HG02798 (cell line): ENCODE data around the gene SLC35B2.

Source experiments
- ATAC-seq: cut with Tn5 transposase; IDR thresholded peaks from one replicate; pipeline ENCODE4 v1.9.1; 2021; ENCODE audit warnings: mild to moderate bottlenecking; ENCODE audit not compliant: unreplicated experiment, poor library complexity

Gene SLC35B2

DNA sequence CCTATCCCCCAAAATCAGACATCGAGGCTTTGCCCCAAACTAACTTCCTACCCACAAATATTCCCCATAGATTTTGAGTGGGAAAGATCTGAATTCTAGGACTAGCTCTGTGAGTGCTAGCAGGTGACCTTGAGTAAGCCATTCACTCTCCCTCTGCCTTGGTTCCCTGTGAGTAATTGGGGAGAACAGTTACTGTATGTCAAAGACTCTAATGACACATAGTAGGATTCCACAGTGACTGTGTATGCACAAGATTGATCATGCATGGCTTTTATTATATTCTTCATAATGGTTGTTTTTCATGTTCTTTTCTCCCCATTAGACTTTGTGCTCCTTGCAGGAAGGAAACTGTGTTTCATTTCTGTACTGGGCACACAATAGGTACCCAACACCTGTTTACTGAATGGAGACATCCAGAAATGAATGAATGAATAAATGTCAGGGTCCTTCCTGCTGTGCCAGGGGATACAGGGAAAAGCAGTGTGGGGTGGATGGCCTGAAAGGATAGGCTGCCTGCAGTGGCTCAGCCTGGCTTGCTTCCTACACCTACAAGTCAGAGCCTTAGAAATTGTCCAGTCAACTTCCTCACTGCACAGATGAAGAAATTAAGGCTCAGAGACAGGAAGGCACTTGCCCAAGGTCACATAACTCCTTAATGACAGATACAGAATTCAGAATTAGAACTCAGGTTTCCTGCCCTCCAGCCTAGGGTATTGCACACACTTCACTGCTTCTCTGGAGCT, 12.0 kb upstream of the SLC35B2 start:
- ATAC-seq: no peak

DNA sequence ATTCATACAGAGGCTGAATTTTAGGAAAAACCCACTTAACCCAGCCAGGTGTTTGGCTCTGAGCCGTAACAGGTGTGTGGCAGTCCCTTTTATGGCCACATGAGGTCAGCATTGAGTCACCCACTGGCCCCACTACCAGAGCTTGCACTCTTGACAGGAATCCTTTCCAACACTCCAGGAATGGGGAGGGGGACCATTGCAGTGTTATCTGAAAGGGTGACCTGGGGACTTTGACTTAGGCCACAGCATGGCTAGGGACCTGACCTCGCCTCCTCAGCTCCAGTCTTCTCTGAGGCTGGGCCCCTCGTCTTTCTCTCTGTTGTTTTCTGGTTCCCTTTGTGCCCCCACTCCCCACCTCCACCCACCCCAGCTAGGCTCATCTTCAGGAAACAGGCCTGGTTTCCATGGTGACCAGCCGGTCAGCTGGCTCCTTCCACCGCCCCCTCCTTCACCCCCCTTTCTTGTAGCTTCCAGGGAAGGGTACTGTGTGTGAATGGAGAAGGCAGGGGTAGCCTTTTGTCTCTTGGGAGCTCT, 10.8 kb upstream of the SLC35B2 start:
- no peak for ATAC-seq

- no peak for ATAC-seq
Measured at GRCh38 chr6:44267252-44267651, 9.9 kb upstream of the SLC35B2 start.

- ATAC-seq: peak; percentile 32
Measured at GRCh38 chr6:44266347-44266746, 9.0 kb upstream of the SLC35B2 start.

DNA sequence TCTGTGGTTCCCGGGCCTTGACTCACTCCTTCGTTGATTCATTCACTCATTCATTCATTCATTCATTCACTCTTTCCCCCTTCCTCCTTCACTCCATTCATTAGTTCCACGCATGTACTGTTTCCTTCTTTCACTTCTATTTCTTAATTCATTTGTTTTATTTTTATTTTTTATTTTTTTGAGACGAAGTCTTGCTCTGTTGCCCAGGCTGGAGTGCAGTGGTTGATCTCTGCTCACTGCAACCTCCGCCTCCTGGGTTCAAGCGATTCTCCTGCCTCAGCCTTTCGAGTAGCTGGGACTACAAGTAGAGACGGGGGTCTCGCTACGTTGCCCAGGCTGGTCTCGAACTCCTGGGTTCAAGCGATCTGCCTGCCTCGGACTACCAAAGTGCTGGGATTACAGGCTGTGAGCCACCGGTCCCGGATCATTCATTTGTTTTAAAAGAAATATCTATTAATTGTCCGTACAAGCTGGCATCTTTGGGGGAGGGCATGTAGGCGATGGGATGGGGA, 8.4 kb upstream of the SLC35B2 start:
- ATAC-seq: no peak

- peak; percentile 53 for ATAC-seq
Measured at GRCh38 chr6:44265007-44265721, 7.8 kb upstream of the SLC35B2 start, which contains the start of gene NFKBIE. Gene NFKBIE, minus strand, starts transcription at chr6:44265551. Its CDS starts 205 bp downstream, at chr6:44265346.

DNA sequence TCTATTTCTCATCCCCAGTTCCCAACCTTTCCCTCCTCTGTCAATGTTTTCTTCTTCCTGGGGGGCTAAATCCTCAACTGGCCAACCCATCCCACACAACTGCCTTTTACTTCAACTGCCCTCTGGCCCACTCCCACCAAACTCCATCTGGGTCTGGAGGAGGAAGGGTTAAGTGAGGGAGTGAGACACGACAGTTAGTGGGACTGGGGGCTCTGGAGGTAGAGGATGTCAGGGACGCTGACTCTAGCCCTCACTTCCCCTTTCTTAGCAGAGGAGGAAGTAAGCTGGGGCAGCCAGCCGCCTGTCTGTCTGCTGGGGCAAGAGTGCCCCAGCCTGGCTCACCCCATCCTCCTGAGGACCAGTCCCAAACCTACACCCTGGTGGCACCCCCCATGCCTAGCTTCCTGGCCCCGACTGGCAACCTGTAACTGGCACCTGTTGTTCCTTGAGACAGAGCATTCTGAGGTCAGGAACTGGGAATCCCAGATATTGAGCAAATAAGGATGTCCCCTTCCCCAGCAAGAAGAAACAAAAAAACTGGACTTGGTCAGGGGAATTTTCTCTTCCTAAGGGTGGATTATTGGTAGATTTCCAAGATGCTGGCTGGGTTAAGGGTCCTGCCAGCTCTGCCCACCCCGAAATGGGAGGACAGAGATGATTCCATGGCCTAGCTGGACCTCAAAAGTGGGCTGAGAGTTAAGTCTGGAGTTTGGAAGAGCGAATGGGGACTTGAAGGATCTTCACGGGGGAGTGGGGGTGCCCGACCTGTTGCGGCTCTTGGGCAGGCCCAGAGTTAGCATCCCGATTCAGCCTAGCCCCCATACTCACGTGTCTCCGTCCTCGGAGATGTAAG, 7.1 kb upstream of the SLC35B2 start:
- peak; percentile 25 for ATAC-seq

DNA sequence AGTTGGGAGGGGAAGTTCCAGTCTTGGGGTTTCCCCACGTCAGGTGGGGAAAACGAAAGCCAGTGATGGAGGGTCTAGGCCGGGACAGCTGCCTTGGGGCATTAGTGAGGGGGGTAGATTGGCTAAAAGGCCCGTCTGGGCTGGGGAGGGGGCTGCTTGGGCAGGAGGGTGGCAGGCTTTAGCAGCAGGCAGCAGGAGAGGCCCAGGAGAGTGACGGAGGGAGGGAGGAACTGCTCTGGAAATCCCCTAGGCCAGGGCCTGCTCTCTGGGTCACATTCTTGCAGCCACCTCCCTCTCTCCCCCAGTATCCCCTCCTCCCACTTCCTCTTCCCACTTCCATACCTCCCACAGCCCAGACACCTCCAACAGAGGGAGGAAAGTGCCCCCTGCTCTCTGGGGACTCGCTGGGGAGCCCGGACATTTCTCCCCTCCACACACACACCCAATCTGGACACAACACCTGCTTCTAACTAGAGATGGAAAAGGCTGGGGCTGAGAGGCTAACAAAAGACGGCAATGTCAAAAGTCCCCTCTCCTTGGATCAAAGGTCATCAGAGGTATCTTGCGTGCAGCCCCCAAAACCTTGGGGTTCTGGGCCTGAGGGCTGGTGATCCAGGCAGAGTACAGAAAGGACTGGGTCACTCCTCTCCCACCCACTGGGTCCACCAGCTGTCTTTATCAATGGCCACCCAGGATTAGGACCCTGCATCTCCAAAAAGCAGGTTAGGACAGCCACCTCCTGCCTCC, 6.2 kb upstream of the SLC35B2 start:
- no peak for ATAC-seq

- no peak for ATAC-seq
Measured at GRCh38 chr6:44262467-44263353, 5.4 kb upstream of the SLC35B2 start.

DNA sequence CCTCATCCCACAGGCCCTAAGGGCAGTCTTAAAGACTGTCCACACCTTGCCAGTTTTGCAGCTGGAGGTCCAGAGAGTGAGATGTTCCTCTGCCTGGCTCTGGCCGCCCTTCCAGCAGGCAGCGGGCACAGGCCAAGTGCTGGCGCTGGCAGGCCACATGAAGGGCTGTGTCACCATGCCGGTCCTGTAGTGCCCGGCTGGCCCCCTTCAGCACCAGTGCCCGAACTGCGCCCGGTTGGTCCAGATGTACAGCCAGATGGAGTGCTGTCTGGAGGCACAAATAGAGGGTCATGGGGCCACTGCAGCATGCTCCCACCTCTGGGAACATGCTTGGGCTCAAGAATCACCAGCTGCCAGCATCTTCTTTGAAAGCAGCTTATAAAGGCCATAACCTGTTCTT, 4.3 kb upstream of the SLC35B2 start:
- ATAC-seq: no peak

DNA sequence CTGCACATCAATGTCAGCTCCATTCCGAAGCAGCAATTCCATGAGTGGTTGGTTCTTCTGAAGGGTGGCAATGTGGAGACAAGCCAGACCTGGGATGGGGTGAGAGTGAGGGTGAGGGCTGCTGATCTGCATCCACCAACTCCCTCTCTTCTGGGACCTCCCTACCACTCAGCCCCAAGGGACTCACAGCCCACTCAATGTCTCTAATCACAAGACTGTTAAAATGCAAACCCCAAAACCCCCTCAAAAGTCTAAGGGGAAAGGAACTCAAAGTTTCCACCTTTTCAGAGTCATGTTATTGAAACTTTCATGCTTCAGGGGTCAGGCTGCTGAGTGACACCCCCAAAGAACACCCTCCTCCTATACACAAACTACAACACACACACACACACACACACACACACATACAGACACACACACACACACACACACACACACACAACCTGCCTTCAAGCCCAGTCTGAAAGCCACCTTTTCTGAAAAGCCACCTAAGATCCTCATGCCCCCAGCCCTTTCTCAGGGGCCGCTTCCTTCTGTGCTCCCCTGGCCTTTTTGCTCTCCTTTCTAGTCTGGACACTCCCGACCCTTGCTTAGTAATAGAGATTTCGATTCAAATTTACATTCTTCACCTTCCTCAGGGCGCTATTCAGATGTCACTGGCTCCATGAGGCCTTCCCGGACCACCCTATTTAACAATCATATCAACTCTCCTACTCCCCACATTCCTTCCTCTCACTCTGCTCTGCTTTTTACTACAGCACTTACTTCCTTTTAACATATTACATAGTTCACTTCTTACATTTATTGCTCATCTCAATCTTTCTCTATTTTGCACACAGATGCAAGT, 3.3 kb upstream of the SLC35B2 start:
- ATAC-seq: no peak

DNA sequence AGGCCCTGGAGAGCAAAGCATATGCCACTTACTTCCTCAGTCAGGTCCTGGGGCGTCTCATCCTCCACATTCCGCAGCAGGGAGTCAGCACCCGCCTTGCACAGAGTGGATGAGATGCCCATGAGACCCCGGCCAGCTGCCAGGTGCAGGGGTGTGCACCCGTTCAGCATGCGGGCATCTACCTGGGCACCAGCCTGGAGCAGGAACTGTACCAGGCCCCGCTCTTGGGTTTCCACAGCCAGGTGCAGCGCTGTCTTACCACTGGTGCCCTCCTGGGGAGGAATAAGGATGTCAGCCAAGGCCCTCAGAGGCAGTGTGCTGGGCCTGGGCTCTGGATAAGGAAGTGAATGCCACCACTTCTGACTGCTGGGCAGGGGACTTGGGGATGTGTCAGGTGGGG, 2.7 kb upstream of the SLC35B2 start:
- no peak for ATAC-seq

- no peak for ATAC-seq
Measured at GRCh38 chr6:44258921-44259320, 1.6 kb upstream of the SLC35B2 start.

DNA sequence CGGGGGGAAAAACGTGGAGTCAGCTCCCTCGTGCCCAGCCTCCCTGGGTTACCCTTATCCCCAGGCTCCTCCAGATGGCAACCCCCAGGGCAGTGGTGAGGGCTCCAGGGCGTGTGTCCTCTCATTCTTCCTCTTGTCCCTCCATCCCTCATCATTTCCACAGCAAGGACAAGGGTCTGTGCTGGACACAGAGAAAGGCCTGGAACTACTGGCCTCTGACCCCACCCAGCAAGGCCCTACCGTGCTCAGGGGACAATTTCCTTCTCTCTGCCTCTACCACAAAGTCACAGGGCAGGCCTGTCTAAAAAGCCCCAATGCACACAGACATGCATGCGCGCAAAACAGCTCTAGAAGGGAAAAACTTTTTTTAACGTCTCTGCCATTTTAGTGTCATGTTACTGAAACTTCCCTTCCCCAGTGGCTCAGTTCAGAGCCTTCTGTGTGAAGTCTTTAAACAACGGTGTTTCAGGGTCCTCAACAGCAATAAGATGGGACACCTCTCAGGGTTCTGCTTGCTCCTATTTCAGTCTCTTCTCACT, 1.1 kb upstream of the SLC35B2 start:
- ATAC-seq: no peak

- peak; percentile 9 for ATAC-seq
Measured at GRCh38 chr6:44257753-44258324, 511 bp upstream of the SLC35B2 start.

DNA sequence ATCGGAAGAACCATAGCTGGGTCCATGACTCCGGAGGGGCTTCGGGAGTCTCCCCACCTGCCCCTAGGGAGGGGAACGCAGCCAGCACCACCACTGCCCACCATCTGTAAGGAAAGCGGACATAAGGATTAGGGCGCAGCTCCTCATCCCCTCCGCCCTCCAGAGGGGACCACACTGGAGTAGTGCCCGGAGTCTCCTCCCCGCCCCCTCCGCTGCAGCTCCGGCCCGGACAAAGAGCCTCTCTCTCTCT, 628 bp downstream of the SLC35B2 start:
- no peak for ATAC-seq

DNA sequence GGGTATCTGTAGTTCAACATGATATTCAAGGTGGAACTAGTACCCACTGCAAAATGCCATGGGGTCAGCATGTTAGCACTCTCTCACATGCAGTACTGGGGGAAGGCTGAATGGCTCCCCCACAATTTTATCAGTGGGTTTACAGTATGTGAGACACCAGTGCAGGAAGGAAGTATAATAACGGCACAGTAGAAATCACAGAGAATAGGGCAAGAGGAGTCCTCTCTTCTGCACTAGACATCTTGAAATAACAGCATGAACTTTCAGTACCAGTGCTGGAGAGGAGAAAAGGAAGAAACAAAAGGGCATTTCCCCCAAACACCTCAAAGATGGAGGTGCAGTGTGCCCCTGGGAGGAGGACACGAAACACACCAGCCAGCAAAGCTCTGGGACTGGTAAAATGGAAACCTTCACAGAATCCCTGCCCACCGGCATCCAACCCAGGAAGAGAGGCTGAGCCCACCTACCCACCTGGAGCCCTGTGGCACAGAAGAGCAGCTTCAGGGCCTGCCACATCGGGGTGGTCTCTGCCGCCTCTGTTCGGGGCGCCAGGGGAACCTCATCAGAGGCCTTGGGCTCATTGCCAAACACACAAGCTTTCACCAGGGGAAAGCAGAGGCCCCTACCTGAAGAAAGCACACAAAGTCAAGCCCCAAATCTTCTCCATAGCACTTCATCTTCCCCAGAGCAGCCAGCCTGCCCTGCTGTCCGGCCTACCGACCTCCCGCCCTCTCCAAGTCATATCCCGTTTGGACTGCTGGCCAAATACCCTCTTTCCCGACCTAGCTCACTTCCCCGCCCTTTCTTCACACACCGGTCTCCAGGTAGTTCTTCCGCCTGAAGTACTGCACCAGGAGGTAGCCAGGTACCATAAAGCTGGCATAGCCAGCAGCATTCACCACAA, 1.2 kb downstream of the SLC35B2 start:
- no peak for ATAC-seq
